Mesenchymal stem cell (in vitro differentiated cells and primary cell): ENCODE results near the gene OLFM3.

ENCODE experiments used
- DNase-seq: peaks from one replicate; pipeline ENCODE4 v3.0.0-alpha.2; 2013
- H2AFZ ChIP-seq: one replicate; pipeline ENCODE4 v1.6.1; 2013; ENCODE audit warnings: low read depth, mild to moderate bottlenecking, control low read depth, inconsistent platforms, low read length, moderate library complexity
- H2AK5ac ChIP-seq: 2 replicates; pipeline ENCODE4 v1.6.1; 2013; ENCODE audit warnings: low read length, moderate library complexity, mild to moderate bottlenecking, inconsistent platforms; ENCODE audit not compliant: severe bottlenecking
- H2BK120ac ChIP-seq: one replicate; pipeline ENCODE4 v1.6.1; 2013; ENCODE audit warnings: low read depth, mild to moderate bottlenecking, inconsistent platforms, low read length, moderate library complexity
- H2BK12ac ChIP-seq, 2 experiments: one replicate each; pipeline ENCODE4 v1.6.1; 2013; ENCODE audit warnings: inconsistent platforms in 2 of 2, low read length in 2 of 2, mild to moderate bottlenecking in 2 of 2, moderate library complexity in 2 of 2, control low read depth in 1 of 2
- H2BK15ac ChIP-seq: one replicate; pipeline ENCODE4 v1.6.1; 2013; ENCODE audit warnings: mild to moderate bottlenecking, low read depth, inconsistent platforms; ENCODE audit not compliant: poor library complexity, severe bottlenecking
- H2BK5ac ChIP-seq: 2 replicates; pipeline ENCODE4 v1.6.1; 2013; ENCODE audit warnings: low read depth, mild to moderate bottlenecking, low read length, control low read depth, inconsistent platforms; ENCODE audit not compliant: poor library complexity, severe bottlenecking
- H3K14ac ChIP-seq, 2 experiments: one replicate each; pipeline ENCODE4 v1.6.1; 2013; ENCODE audit warnings: inconsistent platforms in 2 of 2, low read length in 2 of 2, control low read depth in 1 of 2, mild to moderate bottlenecking in 1 of 2, moderate library complexity in 1 of 2
- H3K18ac ChIP-seq, 2 experiments: one replicate each; pipeline ENCODE4 v1.6.1; 2013; ENCODE audit warnings: inconsistent platforms in 2 of 2, low read length in 2 of 2, control low read depth in 1 of 2, low read depth in 1 of 2, mild to moderate bottlenecking in 1 of 2
- H3K23ac ChIP-seq, 2 experiments: one replicate each; pipeline ENCODE4 v1.6.1; 2013; ENCODE audit warnings: inconsistent platforms in 2 of 2, low read length in 2 of 2, mild to moderate bottlenecking in 2 of 2, moderate library complexity in 2 of 2, control low read depth in 1 of 2
- H3K27ac ChIP-seq: 2 replicates; pipeline ENCODE4 v1.5.1; 2013; ENCODE audit warnings: mild to moderate bottlenecking, moderate library complexity, low read length, control low read depth, inconsistent platforms; ENCODE audit not compliant: poor library complexity, severe bottlenecking
- H3K27me3 ChIP-seq, 2 experiments: 2 replicates each; pipeline versions ENCODE4 v1.6.1 to v1.7.0; 2013; ENCODE audit warnings: low read length in 2 of 2, mild to moderate bottlenecking in 2 of 2, moderate library complexity in 2 of 2, control low read depth in 1 of 2, inconsistent platforms in 1 of 2; ENCODE audit not compliant: control insufficient read depth in 1 of 2, insufficient read depth in 1 of 2
- H3K36me3 ChIP-seq, 2 experiments: 2 replicates each; pipeline versions ENCODE4 v1.6.1 to v1.7.0; 2013; ENCODE audit warnings: low read length in 2 of 2, control low read depth in 1 of 2, inconsistent platforms in 1 of 2, low read depth in 1 of 2, mild to moderate bottlenecking in 1 of 2; ENCODE audit not compliant: insufficient read depth in 2 of 2, control insufficient read depth in 1 of 2
- H3K4ac ChIP-seq, 2 experiments: one replicate each; pipeline ENCODE4 v1.6.1; 2013; ENCODE audit warnings: inconsistent platforms in 2 of 2, low read length in 2 of 2, mild to moderate bottlenecking in 2 of 2, moderate library complexity in 2 of 2, control low read depth in 1 of 2, low read depth in 1 of 2
- H3K4me1 ChIP-seq: 2 replicates; pipeline ENCODE4 v1.6.1; 2013; ENCODE audit warnings: low read depth, low read length, control low read depth; ENCODE audit not compliant: control insufficient read depth, insufficient read depth
- H3K4me2 ChIP-seq: 2 replicates; pipeline ENCODE4 v1.6.1; 2013; ENCODE audit warnings: low read length, mild to moderate bottlenecking, inconsistent platforms; ENCODE audit not compliant: poor library complexity, severe bottlenecking
- H3K4me3 ChIP-seq, 2 experiments: 2 replicates each; pipeline versions ENCODE4 v1.5.1 to v1.7.0; 2013; ENCODE audit warnings: low read length in 2 of 2, mild to moderate bottlenecking in 2 of 2, control low read depth in 1 of 2, low read depth in 1 of 2; ENCODE audit not compliant: insufficient read depth in 1 of 2
- H3K79me1 ChIP-seq: replicated peaks from 2 replicates; pipeline ENCODE4 v1.6.1; 2013; ENCODE audit warnings: mild to moderate bottlenecking, control low read depth, low read length, inconsistent platforms; ENCODE audit not compliant: poor library complexity, severe bottlenecking
- H3K9ac ChIP-seq: 2 replicates; pipeline ENCODE4 v1.7.0; 2013; ENCODE audit warnings: mild to moderate bottlenecking, low read length, moderate library complexity
- H3K9me3 ChIP-seq: 2 replicates; pipeline ENCODE4 v1.7.0; 2013; ENCODE audit warnings: mild to moderate bottlenecking, low read length; ENCODE audit not compliant: control insufficient read depth
- H4K8ac ChIP-seq: one replicate; pipeline ENCODE4 v1.6.1; 2013; ENCODE audit warnings: inconsistent platforms, mild to moderate bottlenecking, low read length, moderate library complexity
- H4K91ac ChIP-seq: one replicate; pipeline ENCODE4 v1.6.1; 2013; ENCODE audit warnings: mild to moderate bottlenecking, low read length, inconsistent platforms
- WGBS: methylation state at CpG from one replicate; pipeline ENCODE4 v1.1.7; 2013; ENCODE audit warnings: mixed read lengths; 5-methylcytosine and 5-hydroxymethylcytosine counted together

Gene OLFM3

GRCh38 chr1:101905283-101905835, 91.4 kb downstream of the OLFM3 start:
- Histone ChIP-seq H3K4ac (no peak overlapping the region), H3K4me2 (no peak overlapping the region), H2BK15ac (no peak overlapping the region), H3K4me3 (no peak overlapping the region), H4K8ac (no peak overlapping the region), H2BK120ac (no peak overlapping the region), H2AFZ (no peak overlapping the region), H3K4me1 (no peaks in the 10 kb centered on the region), H2AK5ac (no peak overlapping the region), H3K27ac (no peak overlapping the region), H3K9me3 (no peaks in the 10 kb centered on the region), H2BK12ac (no peak overlapping the region), H3K79me1 (no peaks in the 10 kb centered on the region), H3K18ac (no peak overlapping the region), H3K23ac (no peak overlapping the region), H4K91ac (no peak overlapping the region), H3K9ac (no peak overlapping the region), H3K36me3 (no peaks in the 10 kb centered on the region), H2BK5ac (no peak overlapping the region), H3K14ac (no peak overlapping the region), H3K27me3 (no peaks in the 10 kb centered on the region)
- DNase-seq = no peak
- WGBS = 81% methylated on average over 2 of the region's 2 CpGs

- no peaks in the 10 kb centered on the region for H3K36me3 ChIP-seq
- 100% methylated on average over 1 of the region's 1 CpG for WGBS
- no peak overlapping the region for H2BK15ac ChIP-seq
- no peak overlapping the region for H2AK5ac ChIP-seq
- no peak overlapping the region for H3K18ac ChIP-seq
- no peak overlapping the region for H3K4me3 ChIP-seq
- H4K91ac ChIP-seq = no peak overlapping the region
- H2BK120ac ChIP-seq = no peak overlapping the region
- H3K27ac ChIP-seq = no peak overlapping the region
- H3K27me3 ChIP-seq = no peaks in the 10 kb centered on the region
- H3K79me1 ChIP-seq = no peaks in the 10 kb centered on the region
- H3K9ac ChIP-seq = no peak overlapping the region
- H3K4me1 ChIP-seq = no peaks in the 10 kb centered on the region
- H2AFZ ChIP-seq = no peak overlapping the region
- H2BK5ac ChIP-seq = no peak overlapping the region
- no peak for DNase-seq
- H4K8ac ChIP-seq = no peak overlapping the region
- H3K4me2 ChIP-seq = no peak overlapping the region
- no peak overlapping the region for H2BK12ac ChIP-seq
- no peak overlapping the region for H3K14ac ChIP-seq
- H3K23ac ChIP-seq = no peak overlapping the region
- H3K9me3 ChIP-seq = no peaks in the 10 kb centered on the region
- H3K4ac ChIP-seq = no peak overlapping the region
Observed at GRCh38 chr1:101902199-101902598, 94.5 kb downstream of the OLFM3 start.

GRCh38 chr1:101898137-101898536, 98.6 kb downstream of the OLFM3 start:
- Histone ChIP-seq H2BK120ac (no peak overlapping the region), H3K27ac (no peak overlapping the region), H3K14ac (no peak overlapping the region), H2BK5ac (no peak overlapping the region), H3K4me3 (no peak overlapping the region), H3K9ac (no peak overlapping the region), H3K4me1 (no peaks in the 10 kb centered on the region), H4K8ac (no peak overlapping the region), H2AK5ac (no peak overlapping the region), H3K79me1 (no peaks in the 10 kb centered on the region), H3K9me3 (no peaks in the 10 kb centered on the region), H2BK15ac (no peak overlapping the region), H2BK12ac (no peak overlapping the region), H3K4me2 (no peak overlapping the region), H3K36me3 (no peaks in the 10 kb centered on the region), H3K18ac (no peak overlapping the region), H4K91ac (no peak overlapping the region), H3K27me3 (no peaks in the 10 kb centered on the region), H3K23ac (no peak overlapping the region), H3K4ac (no peak overlapping the region), H2AFZ (no peak overlapping the region)
- 96% methylated on average over 2 of the region's 2 CpGs for WGBS
- no peak for DNase-seq

GRCh38 chr1:101884621-101885020, 112.1 kb downstream of the OLFM3 start:
- WGBS = 100% methylated on average over 1 of the region's 2 CpGs

More at GRCh38 chr1:101884621-101885020, 112.1 kb downstream of the OLFM3 start:
- Histone ChIP-seq H2BK120ac (no peak overlapping the region), H3K18ac (no peak overlapping the region), H2BK15ac (no peak overlapping the region), H2BK12ac (no peak overlapping the region), H3K27me3 (no peaks in the 10 kb centered on the region), H3K4me3 (no peak overlapping the region), H3K79me1 (no peaks in the 10 kb centered on the region), H3K4ac (no peak overlapping the region), H3K9ac (no peak overlapping the region), H2BK5ac (no peak overlapping the region), H3K14ac (no peak overlapping the region), H3K4me2 (no peak overlapping the region), H3K4me1 (no peaks in the 10 kb centered on the region), H3K9me3 (peaks cover 2% of the 10 kb centered on the region), H2AK5ac (no peak overlapping the region), H3K23ac (no peak overlapping the region), H3K36me3 (no peaks in the 10 kb centered on the region), H4K91ac (no peak overlapping the region), H2AFZ (no peak overlapping the region), H4K8ac (no peak overlapping the region), H3K27ac (no peak overlapping the region)
- DNase-seq = no peak
